Right lobe of liver (tissue), 6 donors: ENCODE data around the gene ERCC6L2. TPM values are rescaled to one million over a fixed set of nuclear protein-coding genes. Genes with fewer than 3 reads are reported as not detected.
A peak's percentile ranks its signal among the peaks of the same experiment; 100 is the strongest.

Experiments
- ATAC-seq, 4 donors: fragments of 200-7000 bp; cut with Tn5 transposase; one replicate each; pipeline ENCODE4 v1.9.1; 2020; ENCODE audit warnings: mild to moderate bottlenecking in 4 of 4, moderate library complexity in 4 of 4
- DNase-seq, 3 donors: peaks; one replicate each; pipeline ENCODE4 v3.0.0-alpha.2; 2020
- H3K27ac ChIP-seq, 3 donors: fragments of 200-600 bp; one replicate each; pipeline ENCODE4 v1.8.0; 2022
- H3K27me3 ChIP-seq, 2 donors: fragments of 200-600 bp; one replicate each; pipeline ENCODE4 v1.8.0; 2022
- H3K36me3 ChIP-seq, 4 donors: fragments of 200-600 bp; sonication (generic) in 1 of 4; one replicate each; pipeline versions ENCODE4 v1.5.1 to v1.8.0; 2017 to 2022; ENCODE audit warnings: control low read depth in 1 of 4
- H3K4me1 ChIP-seq, 4 donors: fragments of 200-600 bp; sonication (generic) in 1 of 4; one replicate each; pipeline versions ENCODE4 v1.5.1 to v1.8.0; 2017 to 2022; ENCODE audit warnings: control low read depth in 1 of 4
- H3K4me3 ChIP-seq, 3 donors: fragments of 200-600 bp; one replicate each; pipeline ENCODE4 v1.8.0; 2022
- H3K9me3 ChIP-seq, 4 donors: fragments of 200-600 bp; sonication (generic) in 1 of 4; one replicate each; pipeline versions ENCODE4 v1.5.1 to v1.8.0; 2017 to 2022; ENCODE audit warnings: control low read depth in 1 of 4
- POLR2A ChIP-seq: fragments of 450-650 bp; IDR thresholded peaks from one replicate; pipeline ENCODE4 v1.6.1; 2017; ENCODE audit warnings: antibody characterized with exemption, mild to moderate bottlenecking
- WGBS: methylation state at CpG from one replicate; pipeline ENCODE4 v1.1.6; 2018; ENCODE audit warnings: low coverage, low lambda C conversion rate; ENCODE audit not compliant: insufficient coverage; ENCODE audit errors: missing lambda C conversion rate; 5-methylcytosine and 5-hydroxymethylcytosine counted together
- intact Hi-C, 2 donors: fragments of 100-400 bp; cut with DNase I; formaldehyde crosslinking; loops; one replicate each; pipeline versions ENCODE4 v1.11.2 to v1.14.1; 2022
- total RNA-seq, 6 experiments: library from RNA; depleted of rRNA in 2 of 6; stranded (reverse); fragments of >200 nt in 2 of 6; fragmentation: NEBNext Ultra II Directional in 3 of 6; extraction: Animal tissue kit (Norgen Biotek cat#: 25700) in 3 of 6; gene quantifications; one replicate each; pipeline versions ENCODE4 v1.1.0 to v1.2.4, GENCODE V29; 2016 to 2023
- TF ChIP-seq, protein P1 (sequence below), 4 donors: fragments of 200-600 bp in 3 of 4; fragments of 450-650 bp in 1 of 4; IDR thresholded peaks; one replicate each; pipeline versions ENCODE4 v1.5.1 to v1.8.0; 2016 to 2022; ENCODE audit warnings: antibody characterized with exemption in 4 of 4, mild to moderate bottlenecking in 2 of 4
- donor health status: DM: no; HTN: yes; CAD: no.
- donor health status: DM: no; HTN: no; CAD: no.
- donor health status: DM: no; HTN: no; CAD: no.
- donor health status: DM: no; HTN: yes; CAD: no.
- donor health status: DM: no; HTN: yes; CAD: no.

Gene ERCC6L2
- total RNA-seq, 6 experiments from 2014 or later = 11.5 to 21.1 (median 17.2) TPM

DNA sequence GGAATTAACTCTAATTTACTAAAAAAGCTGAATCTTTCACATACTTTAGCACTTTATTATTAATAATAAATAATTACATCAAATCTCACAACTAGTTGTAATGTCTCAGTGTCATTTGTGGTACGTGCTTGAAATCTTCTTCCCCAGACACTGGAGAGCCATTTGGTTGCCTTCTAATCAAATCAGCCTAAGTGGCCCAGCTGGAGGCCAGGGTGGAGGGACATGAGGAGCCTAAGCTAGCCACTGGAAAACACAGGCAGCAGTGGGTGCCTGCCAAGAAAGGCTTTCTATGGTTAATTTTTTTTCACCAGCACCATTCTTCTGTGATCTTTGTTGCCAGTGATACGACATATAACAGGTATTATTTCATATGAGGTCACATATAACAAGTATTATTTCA, 117.0 kb downstream of the ERCC6L2 start:
- Histone ChIP-seq H3K27ac (no peak overlapping the region), H3K36me3 (no peaks in the 10 kb centered on the region), H3K27me3 (no peaks in the 10 kb centered on the region), H3K9me3 (no peaks in the 10 kb centered on the region), H3K4me3 (no peak overlapping the region), H3K4me1 (no peaks in the 10 kb centered on the region)
- TF ChIP-seq, protein P1, sequence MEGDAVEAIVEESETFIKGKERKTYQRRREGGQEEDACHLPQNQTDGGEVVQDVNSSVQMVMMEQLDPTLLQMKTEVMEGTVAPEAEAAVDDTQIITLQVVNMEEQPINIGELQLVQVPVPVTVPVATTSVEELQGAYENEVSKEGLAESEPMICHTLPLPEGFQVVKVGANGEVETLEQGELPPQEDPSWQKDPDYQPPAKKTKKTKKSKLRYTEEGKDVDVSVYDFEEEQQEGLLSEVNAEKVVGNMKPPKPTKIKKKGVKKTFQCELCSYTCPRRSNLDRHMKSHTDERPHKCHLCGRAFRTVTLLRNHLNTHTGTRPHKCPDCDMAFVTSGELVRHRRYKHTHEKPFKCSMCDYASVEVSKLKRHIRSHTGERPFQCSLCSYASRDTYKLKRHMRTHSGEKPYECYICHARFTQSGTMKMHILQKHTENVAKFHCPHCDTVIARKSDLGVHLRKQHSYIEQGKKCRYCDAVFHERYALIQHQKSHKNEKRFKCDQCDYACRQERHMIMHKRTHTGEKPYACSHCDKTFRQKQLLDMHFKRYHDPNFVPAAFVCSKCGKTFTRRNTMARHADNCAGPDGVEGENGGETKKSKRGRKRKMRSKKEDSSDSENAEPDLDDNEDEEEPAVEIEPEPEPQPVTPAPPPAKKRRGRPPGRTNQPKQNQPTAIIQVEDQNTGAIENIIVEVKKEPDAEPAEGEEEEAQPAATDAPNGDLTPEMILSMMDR (IDR thresholded peaks at IDR 0.05) = no peak
- no peak for TF ChIP-seq POLR2A
- no peak for ATAC-seq
- intact Hi-C loops = no loop called here
- 85% methylated on average over 2 of the region's 2 CpGs for WGBS
- DNase-seq = no peak

DNA sequence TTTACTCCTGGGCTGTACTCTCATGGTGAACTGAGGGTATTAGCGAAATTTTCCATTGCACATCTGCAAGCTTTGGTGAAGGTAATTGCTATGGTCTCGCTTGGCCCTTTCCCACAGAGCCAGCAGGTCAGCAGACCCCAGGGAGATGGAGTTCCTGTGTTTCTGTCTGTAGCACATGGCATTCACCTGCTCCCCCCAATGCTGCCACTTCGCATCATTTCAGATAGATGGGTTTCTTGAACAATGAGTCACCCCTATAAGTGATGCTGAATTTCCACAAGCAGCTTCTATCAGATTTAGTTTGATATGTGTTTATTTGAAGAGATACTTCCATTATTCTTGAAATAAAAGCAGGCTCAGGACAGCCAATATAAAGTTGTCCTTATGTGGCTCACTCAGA, 117.8 kb downstream of the ERCC6L2 start:
- H3K27me3 ChIP-seq = no peaks in the 10 kb centered on the region
- H3K27ac ChIP-seq = no peak overlapping the region
- no peak for DNase-seq
- ATAC-seq = no peak
- intact Hi-C loops = no loop called here
- no peaks in the 10 kb centered on the region for H3K4me1 ChIP-seq
- no peaks in the 10 kb centered on the region for H3K9me3 ChIP-seq
- no peak for TF ChIP-seq POLR2A
- TF ChIP-seq, protein P1 (IDR thresholded peaks at IDR 0.05) = no peak
- H3K36me3 ChIP-seq = no peaks in the 10 kb centered on the region
- 89% methylated on average over 2 of the region's 3 CpGs for WGBS
- no peak overlapping the region for H3K4me3 ChIP-seq

DNA sequence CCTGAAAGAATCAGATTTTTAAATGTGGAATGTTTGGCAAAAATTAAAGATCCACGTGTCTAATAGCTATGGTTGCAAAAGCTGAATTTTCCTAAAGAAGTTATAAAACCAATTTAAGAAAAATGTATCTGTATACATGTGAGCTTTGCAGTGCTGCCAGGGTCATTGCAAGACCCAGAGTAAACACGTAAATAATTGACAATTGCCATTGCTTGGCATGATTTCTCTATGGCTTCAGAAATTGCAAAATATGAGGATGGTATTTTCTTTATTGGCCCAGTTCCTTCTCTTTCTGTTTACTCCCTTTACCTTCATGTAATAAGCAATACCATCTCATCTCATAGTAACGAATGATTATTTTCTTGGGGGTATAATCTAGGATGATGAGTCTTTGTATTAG, 123.9 kb downstream of the ERCC6L2 start:
- H3K9me3 ChIP-seq = no peaks in the 10 kb centered on the region
- peaks cover 0 to 9% (median 0%) of the 10 kb centered on the region in 4 donors for H3K4me1 ChIP-seq
- TF ChIP-seq, protein P1 (IDR thresholded peaks at IDR 0.05) = no peak
- no peak for TF ChIP-seq POLR2A
- ATAC-seq (peak in 2 of 4 donors; percentile 58 to 68), DNase-seq (no peak)
- H3K4me3 ChIP-seq = no peak overlapping the region
- no peaks in the 10 kb centered on the region for H3K27me3 ChIP-seq
- H3K36me3 ChIP-seq = peaks cover 0 to under 1% (median 0%) of the 10 kb centered on the region in 4 donors
- WGBS = 49% methylated on average over 3 of the region's 3 CpGs
- intact Hi-C loops = no loop called here
- H3K27ac ChIP-seq = no peak overlapping the region

DNA sequence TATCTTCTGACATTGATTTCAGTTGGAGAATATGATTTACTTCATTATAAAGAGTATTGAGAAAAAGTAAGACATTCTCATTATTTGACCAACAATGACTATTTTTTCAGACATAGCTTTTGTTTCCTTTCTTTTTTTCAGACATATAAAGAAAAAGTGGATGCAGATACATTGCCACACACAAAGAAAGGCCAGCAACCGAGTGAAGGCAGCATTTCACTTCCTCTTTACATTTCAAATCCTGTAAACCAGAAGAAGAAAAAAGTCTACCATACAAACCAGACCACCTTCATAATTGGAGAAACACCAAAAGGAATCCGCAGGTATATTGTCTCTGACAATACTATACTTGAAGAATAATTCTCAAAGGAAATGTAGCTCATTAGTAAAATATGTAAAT, 128.9 kb downstream of the ERCC6L2 start:
- Histone ChIP-seq H3K4me3 (no peak overlapping the region), H3K36me3 (peaks cover 0 to 6% (median 0%) of the 10 kb centered on the region in 4 donors), H3K9me3 (no peaks in the 10 kb centered on the region), H3K4me1 (peaks cover 0 to 19% (median 5%) of the 10 kb centered on the region in 4 donors), H3K27ac (no peak overlapping the region), H3K27me3 (no peaks in the 10 kb centered on the region)
- no peak for TF ChIP-seq POLR2A
- TF ChIP-seq, protein P1 (IDR thresholded peaks at IDR 0.05) = no peak
- no peak for DNase-seq
- 78% methylated on average over 2 of the region's 2 CpGs for WGBS
- intact Hi-C loops = no loop called here
- ATAC-seq = no peak
